Daoy (cell line): Measurements from ENCODE around the gene GRWD1. TPM values are rescaled to one million over a fixed set of nuclear protein-coding genes. Genes with fewer than 3 reads are reported as not detected.

ENCODE experiments used
- DNase-seq: peaks from one replicate; pipeline ENCODE4 v3.0.0-alpha.2; 2015; ENCODE audit warnings: low read depth
- total RNA-seq: library from RNA; depleted of rRNA; stranded (reverse); fragments of >200 nt; shearing (Covaris generic); gene quantifications from 2 replicates; pipeline ENCODE4 v1.2.3, GENCODE V29; 2014; rRNA removed

The GRWD1 gene
- total RNA-seq, 1 experiment from 2014 or later, result 108 TPM

GRCh38 chr19:48497728-48498594 is 52.2 kb downstream of the GRWD1 start:
- DNase-seq, result peak; percentile 4

GRCh38 chr19:48498595-48499311 is 53.0 kb downstream of the GRWD1 start:
- DNase-seq, result peak; percentile 22

- peak; percentile 23 for DNase-seq
These were observed 53.7 kb downstream of the GRWD1 start for GRCh38 chr19:48499316-48500090.

- no peak for DNase-seq
These were observed 55.2 kb downstream of the GRWD1 start for GRCh38 chr19:48500830-48501493.

GRCh38 chr19:48501494-48502349 is 55.9 kb downstream of the GRWD1 start:
- peak; percentile 76 for DNase-seq

- DNase-seq, result no peak
These were observed 56.7 kb downstream of the GRWD1 start for GRCh38 chr19:48502350-48503018.

GRCh38 chr19:48506138-48506733 is 60.5 kb downstream of the GRWD1 start:
- no peak for DNase-seq

Other genes starting within 250 kb of the GRWD1 start
- gene CARD8, start 190.1 kb upstream of the GRWD1 start, total RNA-seq, result 13.2 and 14.2 TPM in 2 replicates
- gene ZNF114, start 175.9 kb upstream of the GRWD1 start, total RNA-seq, result 0.54 and 1.2 TPM in 2 replicates
- 36.2 and 54.6 TPM in 2 replicates for gene EMP3, start 120.4 kb upstream of the GRWD1 start, total RNA-seq
- 2.5 and 3.8 TPM in 2 replicates for gene TMEM143, start 82.0 kb upstream of the GRWD1 start, total RNA-seq
- not detected in 2 replicates for gene SYNGR4, start 81.6 kb upstream of the GRWD1 start, total RNA-seq
- 54.5 and 61.0 TPM in 2 replicates for gene KDELR1, start 54.4 kb upstream of the GRWD1 start, total RNA-seq
- 0.09 TPM in 1 of 2 replicates, not detected in the other for gene GRIN2D, start 52.3 kb upstream of the GRWD1 start, total RNA-seq
- gene KCNJ14, start 9.6 kb downstream of the GRWD1 start, total RNA-seq, result 1.8 and 3.8 TPM in 2 replicates
- gene CYTH2, start 23.4 kb downstream of the GRWD1 start, total RNA-seq, result 43.3 and 93.8 TPM in 2 replicates
- under 0.01 TPM in 1 of 2 replicates, not detected in the other for gene LMTK3, start 65.9 kb downstream of the GRWD1 start, total RNA-seq
- not detected in 2 replicates for gene SULT2B1, start 106.2 kb downstream of the GRWD1 start, total RNA-seq
- not detected in 2 replicates for gene SPACA4, start 160.8 kb downstream of the GRWD1 start, total RNA-seq
- not detected in 2 replicates for gene FAM83E, start 169.1 kb downstream of the GRWD1 start, total RNA-seq
- gene RPL18, start 173.2 kb downstream of the GRWD1 start, total RNA-seq, result 2,925 and 3,124 TPM in 2 replicates
- gene SPHK2, start 173.5 kb downstream of the GRWD1 start, total RNA-seq, result 5.1 and 12.7 TPM in 2 replicates
- 3.0 and 10.0 TPM in 2 replicates for gene DBP, start 191.4 kb downstream of the GRWD1 start, total RNA-seq
- gene CA11, start 200.2 kb downstream of the GRWD1 start, total RNA-seq, result not detected in 2 replicates
- gene NTN5, start 227.0 kb downstream of the GRWD1 start, total RNA-seq, result not detected in 2 replicates
- gene FUT2, start 250.0 kb downstream of the GRWD1 start, total RNA-seq, result not detected in 2 replicates